HG03045 (cell line): ENCODE measurements around the gene PCDHGA7.
"Not testable (repeated sequence)": the region's sequence is repeated elsewhere in the genome, so short reads cannot be mapped to it uniquely, and the experiment has no call there.

Experiments
- ATAC-seq: cut with Tn5 transposase; IDR thresholded peaks from one replicate; pipeline ENCODE4 v1.9.1; 2021; ENCODE audit warnings: mild to moderate bottlenecking, moderate library complexity; ENCODE audit not compliant: unreplicated experiment

The PCDHGA7 gene

DNA sequence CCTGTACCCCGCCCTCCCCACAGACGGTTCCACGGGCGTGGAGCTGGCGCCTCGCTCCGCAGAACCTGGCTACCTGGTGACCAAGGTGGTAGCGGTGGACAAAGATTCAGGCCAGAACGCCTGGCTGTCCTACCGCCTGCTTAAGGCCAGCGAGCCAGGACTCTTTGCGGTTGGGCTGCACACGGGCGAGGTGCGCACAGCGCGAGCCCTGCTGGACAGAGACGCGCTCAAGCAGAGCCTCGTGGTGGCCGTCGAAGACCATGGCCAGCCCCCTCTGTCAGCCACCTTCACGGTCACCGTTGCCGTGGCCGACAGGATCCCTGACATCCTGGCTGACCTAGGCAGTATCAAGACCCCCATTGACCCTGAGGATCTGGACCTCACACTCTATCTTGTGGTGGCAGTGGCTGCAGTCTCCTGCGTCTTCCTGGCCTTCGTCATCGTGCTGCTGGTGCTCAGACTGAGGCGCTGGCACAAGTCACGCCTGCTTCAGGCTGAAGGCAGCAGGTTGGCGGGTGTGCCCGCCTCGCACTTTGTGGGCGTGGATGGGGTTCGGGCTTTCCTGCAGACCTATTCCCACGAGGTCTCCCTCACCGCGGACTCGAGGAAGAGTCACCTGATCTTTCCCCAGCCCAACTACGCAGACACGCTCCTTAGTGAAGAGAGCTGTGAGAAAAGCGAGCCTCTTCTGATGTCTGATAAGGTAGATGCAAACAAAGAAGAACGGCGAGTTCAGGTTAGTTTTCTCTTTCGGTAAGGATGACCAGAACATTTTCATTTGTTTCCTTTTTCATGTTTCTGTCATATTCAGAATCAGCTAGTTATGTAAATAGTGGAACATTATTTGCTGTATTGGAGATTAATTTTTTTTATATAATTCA lies 16.3 kb upstream of the PCDHGA7 start:
- no peak for ATAC-seq

DNA sequence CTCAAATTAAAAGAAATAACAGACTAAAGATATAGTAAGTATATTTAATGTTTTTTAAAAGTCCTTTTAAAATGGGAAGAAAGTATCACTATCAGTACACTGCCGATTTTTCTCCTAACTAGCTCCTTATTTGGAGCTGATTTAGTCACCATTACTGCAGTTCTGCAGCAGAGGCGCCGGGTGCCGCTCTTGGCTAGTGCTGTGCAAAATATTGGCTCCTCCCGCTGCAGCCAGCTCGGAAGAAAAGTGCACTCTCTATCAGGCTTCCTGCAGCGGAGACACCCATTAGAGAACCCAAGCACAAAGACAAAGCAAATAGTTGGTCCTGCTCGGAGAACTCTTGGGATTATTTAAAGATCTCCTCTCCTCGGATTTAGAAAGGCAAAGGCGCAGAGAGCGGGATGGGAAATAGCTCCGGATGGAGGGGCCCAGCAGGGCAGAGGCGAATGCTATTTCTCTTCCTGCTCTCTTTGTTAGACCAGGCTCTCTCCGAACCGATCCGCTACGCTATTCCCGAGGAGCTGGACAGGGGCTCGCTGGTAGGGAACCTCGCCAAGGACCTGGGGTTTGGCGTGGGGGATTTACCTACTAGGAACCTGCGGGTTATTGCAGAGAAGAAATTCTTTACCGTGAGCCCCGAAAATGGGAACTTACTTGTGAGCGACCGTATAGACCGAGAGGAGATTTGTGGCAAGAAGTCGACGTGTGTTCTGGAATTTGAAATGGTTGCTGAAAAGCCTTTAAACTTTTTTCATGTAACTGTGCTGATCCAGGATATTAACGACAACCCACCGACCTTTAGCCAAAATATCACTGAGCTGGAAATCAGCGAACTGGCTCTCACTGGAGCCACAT lies 12.3 kb upstream of the PCDHGA7 start, which contains the start of gene PCDHGB3:
Gene PCDHGB3 (plus strand): TSS at position 249 of the 855 bp plus-strand sequence. CDS start 153 bp downstream, at position 402.
- ATAC-seq, result peak; percentile 61

DNA sequence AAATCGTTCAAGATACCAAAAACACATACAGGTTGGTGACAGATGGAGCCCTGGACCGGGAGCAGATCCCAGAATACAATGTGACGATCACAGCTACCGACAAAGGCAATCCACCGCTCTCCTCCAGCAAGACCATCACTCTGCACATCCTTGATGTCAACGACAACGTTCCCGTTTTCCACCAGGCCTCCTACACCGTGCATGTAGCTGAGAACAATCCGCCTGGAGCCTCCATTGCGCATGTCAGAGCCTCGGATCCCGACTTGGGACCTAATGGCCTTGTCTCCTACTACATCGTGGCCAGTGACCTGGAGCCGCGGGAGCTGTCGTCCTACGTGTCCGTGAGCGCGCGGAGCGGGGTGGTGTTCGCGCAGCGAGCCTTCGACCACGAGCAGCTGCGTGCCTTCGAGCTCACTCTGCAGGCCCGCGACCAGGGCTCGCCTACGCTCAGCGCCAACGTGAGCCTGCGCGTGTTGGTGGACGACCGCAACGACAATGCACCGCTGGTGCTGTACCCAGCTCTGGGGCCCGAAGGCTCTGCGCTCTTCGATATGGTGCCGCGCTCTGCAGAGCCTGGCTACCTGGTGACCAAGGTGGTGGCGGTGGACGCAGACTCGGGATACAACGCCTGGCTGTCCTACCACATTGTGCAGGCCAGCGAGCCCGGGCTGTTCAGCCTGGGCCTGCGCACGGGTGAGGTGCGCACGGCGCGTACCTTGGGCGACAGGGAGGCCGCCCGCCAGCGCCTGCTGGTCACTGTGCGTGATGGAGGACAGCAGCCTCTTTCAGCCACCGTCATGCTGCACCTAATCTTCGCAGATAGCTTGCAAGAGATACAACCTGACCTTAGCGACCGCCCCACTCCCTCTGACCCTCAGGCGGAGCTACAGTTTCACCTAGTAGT lies 10.7 kb upstream of the PCDHGA7 start:
- ATAC-seq, result no peak

DNA sequence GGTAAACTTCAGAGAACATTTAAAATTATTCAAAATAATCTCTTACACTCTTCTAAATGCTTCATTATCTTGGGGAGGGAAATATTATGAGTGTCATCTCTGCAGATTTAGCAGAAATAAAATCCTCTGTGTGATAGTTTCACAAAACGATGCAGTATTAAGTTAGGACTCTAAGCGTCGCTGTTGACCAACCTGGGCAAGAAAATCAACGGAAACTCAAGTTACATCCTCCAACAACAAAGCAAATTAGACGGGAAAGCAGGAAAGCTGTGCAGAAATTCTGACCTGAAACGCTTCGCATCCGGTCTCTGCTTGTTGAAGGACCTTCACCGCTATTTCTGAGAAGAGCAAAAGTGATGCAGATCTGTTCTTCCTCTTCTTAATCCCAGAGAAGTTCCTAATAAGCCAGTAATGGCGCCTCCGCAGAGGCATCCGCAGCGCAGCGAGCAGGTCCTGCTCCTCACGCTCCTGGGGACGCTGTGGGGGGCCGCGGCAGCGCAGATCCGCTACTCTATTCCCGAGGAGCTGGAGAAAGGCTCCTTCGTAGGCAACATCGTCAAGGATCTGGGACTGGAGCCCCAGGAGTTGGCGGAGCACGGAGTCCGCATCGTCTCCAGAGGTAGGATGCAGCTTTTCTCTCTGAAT lies 8.7 kb upstream of the PCDHGA7 start, which contains the start of gene PCDHGA6:
Gene PCDHGA6 (plus strand): TSS at position 219 of the 645 bp plus-strand sequence. CDS start 193 bp downstream, at position 412.
- no peak for ATAC-seq

DNA sequence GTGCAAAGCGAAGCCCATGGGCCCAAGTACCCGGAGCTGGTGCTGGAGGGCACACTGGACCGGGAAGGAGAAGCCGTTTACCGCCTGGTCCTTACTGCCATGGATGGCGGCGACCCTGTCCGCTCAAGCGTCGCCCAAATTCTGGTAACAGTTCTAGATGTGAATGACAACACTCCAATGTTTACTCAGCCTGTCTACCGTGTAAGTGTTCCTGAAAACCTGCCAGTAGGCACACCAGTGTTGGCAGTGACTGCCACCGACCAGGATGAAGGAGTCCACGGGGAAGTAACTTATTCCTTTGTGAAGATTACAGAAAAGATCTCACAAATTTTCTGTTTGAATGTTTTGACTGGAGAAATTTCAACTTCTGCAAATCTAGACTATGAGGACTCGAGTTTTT lies 7.9 kb upstream of the PCDHGA7 start:
- ATAC-seq, result no peak

DNA sequence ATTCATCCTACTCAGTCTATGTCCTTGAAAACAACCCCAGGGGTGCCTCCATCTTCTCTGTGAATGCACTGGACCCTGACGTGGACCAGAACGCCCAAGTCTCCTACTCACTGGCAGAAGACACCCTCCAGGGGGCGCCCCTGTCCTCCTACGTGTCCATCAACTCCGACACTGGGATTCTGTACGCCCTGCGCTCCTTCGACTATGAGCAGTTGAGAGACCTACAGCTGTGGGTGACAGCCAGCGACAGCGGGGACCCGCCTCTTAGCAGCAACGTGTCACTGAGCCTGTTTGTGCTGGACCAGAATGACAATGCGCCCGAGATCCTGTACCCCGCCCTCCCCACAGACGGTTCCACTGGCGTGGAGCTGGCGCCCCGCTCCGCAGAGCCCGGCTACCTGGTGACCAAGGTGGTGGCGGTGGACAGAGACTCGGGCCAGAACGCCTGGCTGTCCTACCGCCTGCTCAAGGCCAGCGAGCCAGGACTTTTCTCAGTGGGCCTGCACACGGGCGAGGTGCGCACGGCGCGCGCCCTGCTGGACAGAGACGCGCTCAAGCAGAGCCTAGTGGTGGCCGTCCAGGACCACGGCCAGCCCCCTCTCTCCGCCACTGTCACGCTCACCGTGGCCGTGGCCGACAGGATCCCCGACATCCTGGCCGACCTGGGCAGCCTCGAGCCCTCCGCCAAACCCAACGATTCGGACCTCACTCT lies 6.9 kb upstream of the PCDHGA7 start:
- ATAC-seq, result not testable (repeated sequence)

DNA sequence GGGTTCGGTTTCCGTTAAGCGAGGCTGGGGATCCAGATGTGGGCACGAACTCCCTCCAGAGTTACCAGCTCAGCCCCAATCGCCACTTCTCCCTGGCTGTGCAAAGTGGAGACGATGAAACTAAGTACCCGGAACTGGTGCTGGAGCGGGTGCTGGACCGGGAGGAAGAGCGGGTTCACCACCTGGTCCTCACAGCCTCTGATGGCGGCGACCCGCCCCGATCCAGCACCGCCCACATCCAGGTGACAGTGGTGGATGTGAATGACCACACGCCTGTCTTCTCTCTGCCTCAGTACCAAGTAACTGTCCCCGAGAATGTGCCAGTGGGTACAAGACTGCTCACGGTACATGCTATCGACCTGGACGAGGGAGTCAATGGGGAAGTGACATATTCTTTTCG lies 803 bp downstream of the PCDHGA7 start:
- ATAC-seq, result no peak

DNA sequence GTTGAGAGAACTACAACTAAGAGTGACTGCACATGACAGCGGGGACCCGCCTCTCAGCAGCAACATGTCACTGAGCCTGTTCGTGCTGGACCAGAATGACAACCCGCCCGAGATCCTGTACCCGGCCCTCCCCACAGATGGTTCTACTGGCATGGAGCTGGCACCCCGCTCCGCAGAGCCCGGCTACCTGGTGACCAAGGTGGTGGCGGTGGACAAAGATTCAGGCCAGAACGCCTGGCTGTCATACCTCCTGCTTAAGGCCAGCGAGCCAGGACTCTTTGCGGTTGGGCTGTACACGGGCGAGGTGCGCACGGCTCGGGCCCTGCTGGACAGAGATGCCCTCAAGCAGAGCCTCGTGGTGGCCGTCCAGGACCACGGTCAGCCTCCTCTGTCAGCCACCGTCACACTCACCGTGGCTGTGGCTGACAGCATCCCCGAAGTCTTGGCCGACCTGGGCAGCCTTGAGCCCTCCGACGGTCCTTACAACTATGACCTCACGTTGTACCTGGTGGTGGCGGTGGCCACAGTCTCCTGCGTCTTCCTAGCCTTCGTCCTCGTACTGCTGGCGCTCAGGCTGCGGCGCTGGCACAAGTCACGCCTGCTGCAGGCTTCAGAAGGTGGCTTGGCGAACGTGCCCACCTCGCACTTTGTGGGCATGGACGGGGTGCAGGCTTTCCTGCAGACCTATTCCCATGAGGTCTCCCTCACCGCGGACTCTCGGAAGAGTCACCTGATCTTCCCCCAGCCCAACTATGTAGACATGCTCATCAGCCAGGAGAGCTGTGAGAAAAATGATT lies 2.1 kb downstream of the PCDHGA7 start:
- no peak for ATAC-seq

DNA sequence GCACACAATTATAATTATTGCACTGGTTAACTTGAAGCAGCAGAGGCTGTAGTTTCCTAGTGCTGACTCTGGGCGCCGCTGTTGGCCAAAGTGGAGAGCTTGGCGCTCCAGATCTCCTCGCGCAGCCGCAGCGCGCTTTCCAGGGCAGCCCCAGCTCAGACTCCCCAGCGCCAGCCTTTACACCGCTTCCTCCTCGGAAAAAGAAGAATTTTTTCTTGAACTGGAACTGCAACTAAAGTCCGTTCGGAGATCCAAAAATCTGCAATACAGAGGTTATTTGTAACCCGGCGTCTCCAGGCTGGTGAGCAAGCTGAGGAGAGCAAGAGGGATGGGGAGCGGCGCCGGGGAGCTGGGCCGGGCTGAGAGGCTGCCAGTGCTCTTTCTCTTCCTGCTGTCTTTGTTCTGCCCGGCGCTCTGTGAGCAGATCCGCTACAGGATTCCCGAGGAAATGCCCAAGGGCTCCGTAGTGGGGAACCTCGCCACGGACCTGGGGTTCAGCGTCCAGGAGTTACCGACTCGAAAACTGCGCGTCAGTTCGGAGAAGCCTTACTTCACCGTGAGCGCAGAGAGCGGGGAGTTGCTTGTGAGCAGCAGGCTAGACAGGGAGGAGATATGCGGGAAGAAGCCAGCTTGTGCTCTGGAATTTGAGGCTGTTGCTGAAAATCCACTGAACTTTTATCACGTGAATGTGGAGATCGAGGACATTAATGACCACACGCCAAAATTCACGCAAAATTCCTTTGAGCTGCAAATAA lies 5.2 kb downstream of the PCDHGA7 start, which contains the start of gene PCDHGB4:
Gene PCDHGB4 (plus strand): TSS at position 142 of the 755 bp plus-strand sequence. CDS start 187 bp downstream, at position 329.
- not testable (repeated sequence) for ATAC-seq

DNA sequence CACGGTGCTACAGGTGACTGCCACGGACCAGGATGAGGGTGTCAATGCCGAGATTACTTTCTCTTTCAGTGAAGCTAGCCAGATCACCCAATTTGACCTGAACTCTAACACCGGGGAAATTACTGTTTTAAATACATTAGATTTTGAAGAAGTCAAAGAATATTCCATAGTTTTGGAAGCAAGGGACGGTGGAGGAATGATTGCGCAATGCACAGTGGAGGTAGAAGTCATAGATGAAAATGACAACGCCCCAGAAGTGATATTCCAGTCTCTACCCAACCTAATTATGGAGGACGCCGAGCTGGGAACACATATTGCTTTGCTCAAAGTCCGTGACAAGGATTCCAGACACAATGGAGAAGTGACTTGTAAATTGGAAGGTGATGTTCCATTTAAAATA lies 6.1 kb downstream of the PCDHGA7 start:
- ATAC-seq, result no peak

DNA sequence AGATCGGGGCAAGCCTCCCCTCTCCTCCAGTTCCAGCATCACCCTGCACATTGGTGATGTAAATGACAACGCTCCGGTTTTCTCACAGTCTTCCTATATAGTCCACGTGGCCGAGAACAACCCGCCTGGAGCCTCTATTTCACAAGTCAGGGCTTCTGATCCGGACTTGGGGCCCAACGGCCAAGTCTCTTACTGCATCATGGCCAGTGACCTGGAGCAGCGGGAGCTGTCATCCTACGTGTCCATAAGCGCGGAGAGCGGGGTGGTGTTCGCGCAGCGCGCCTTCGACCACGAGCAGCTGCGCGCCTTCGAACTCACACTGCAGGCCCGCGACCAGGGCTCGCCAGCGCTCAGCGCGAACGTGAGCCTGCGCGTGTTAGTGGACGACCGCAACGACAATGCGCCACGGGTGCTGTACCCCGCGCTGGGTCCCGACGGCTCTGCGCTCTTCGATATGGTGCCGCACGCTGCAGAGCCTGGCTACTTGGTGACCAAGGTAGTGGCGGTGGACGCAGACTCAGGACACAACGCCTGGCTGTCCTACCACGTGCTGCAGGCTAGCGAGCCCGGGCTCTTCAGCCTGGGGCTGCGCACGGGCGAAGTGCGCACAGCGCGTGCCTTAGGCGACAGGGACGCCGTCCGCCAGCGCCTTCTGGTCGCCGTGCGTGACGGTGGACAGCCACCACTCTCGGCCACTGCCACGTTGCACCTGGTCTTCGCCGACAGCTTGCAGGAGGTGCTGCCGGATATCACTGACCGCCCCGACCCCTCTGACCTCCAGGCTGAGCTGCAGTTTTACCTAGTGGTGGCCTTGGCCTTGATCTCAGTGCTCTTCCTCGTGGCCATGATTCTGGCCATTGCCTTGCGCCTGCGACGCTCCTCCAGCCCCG lies 6.9 kb downstream of the PCDHGA7 start:
- ATAC-seq, result no peak

DNA sequence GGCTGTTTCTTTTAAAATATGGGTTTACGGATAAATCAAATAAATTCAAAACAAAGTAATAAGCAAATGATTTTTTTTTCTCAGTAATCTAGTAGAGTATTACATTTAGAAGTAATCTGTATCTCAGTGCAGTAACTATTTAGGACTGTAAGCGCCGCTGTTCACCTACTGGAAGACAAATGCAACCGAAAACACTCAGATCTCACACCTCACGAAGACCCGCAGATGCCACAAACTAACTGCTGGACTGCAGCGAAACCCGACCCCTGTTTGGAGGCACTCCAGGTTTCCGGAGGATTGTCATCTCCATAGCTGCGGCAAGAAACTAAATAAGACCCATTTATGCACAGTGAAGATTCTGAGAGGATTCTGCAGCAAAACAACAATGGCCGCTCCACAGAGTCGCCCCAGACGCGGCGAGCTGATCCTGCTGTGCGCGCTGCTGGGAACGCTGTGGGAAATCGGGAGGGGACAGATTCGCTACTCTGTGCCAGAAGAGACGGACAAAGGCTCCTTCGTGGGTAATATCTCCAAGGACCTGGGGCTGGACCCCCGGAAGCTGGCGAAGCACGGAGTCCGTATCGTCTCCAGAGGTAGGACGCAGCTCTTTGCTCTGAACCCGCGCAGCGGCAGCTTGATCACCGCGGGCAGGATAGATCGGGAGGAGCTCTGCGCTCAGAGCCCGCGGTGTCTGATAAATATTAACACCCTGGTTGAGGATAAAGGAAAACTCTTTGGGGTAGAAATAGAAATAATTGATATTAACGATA lies 10.1 kb downstream of the PCDHGA7 start, which contains the start of gene PCDHGA8:
Gene PCDHGA8 (plus strand): TSS at position 205 of the 770 bp plus-strand sequence. CDS start 181 bp downstream, at position 386.
- ATAC-seq, result no peak

DNA sequence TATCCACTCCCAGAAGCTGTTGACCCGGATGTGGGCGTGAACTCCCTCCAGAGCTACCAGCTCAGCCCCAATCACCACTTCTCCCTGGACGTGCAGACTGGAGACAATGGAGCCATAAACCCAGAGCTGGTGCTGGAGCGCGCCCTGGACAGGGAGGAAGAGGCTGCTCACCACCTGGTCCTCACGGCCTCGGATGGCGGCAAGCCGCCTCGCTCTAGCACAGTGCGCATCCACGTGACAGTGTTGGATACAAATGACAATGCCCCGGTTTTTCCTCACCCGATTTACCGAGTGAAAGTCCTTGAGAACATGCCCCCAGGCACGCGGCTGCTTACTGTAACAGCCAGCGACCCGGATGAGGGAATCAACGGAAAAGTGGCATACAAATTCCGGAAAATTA lies 10.7 kb downstream of the PCDHGA7 start:
- no peak for ATAC-seq

DNA sequence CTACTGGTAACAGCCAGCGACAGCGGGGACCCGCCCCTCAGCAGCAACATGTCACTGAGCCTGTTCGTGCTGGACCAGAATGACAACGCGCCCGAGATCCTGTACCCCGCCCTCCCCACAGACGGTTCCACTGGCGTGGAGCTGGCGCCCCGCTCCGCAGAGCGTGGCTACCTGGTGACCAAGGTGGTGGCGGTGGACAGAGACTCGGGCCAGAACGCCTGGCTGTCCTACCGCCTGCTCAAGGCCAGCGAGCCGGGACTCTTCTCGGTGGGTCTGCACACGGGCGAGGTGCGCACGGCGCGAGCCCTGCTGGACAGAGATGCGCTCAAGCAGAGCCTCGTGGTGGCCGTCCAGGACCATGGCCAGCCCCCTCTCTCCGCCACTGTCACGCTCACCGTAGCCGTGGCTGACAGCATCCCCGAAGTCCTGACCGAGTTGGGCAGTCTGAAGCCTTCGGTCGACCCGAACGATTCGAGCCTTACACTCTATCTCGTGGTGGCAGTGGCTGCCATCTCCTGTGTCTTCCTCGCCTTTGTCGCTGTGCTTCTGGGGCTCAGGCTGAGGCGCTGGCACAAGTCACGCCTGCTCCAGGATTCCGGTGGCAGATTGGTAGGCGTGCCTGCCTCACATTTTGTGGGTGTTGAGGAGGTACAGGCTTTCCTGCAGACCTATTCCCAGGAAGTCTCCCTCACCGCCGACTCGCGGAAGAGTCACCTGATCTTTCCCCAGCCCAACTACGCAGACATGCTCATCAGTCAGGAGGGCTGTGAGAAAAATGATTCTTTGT lies 12.1 kb downstream of the PCDHGA7 start:
- not testable (repeated sequence) for ATAC-seq
